Occipital lobe (tissue), 2 donors: ENCODE measurements around the gene ZGPAT. TPM values are rescaled to one million over a fixed set of nuclear protein-coding genes. Genes with fewer than 3 reads are reported as not detected.
"Not testable (repeated sequence)": the region's sequence is repeated elsewhere in the genome, so short reads cannot be mapped to it uniquely, and the experiment has no call there.

Experiments used
- DNase-seq: peaks from one replicate; lab custom pipeline; 2025; lab: John Stamatoyannopoulos, UW
- total RNA-seq: library from RNA; depleted of rRNA; stranded (reverse); fragments of >200 nt; gene quantifications from one replicate; pipeline ENCODE4 v1.2.3, GENCODE V29; 2014

The ZGPAT gene
- total RNA-seq, 1 donor from 2014 or later = 7.3 TPM

DNA sequence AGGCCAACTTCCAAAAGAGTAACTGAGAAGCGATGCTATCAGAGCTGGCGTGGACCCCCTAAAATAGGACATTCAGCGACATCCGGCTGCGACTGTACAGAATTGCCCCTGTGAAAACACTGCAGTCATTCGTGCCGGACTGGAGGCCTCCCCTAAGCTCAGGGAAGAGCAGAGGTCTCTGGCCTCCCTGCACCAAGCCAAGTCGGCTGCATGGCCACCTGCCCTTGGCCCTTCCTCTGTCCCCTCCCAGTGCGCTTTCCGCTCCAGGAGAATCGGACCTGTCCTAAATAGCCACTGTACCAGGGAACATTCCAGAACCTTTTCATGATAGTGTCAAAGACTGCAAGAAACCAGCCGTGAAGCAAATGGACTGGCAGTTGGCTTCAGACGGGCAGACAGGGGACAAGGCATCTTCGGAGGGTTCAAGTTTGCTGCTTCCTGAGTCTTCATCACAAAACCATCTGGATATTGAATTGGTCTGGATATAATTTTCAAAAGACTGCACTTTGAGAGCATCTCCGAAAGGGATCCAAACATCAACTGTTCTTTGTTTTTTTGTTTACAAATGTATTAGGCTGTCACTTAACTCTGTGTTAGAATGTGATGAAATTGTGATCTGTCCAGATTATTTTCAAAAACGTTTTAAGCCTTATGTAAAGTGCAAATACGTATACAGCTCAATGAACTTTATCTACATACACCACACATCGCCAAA is 48.3 kb downstream of the ZGPAT start:
- no peak for DNase-seq

GRCh38 chr20:63756648-63756991 is 48.8 kb downstream of the ZGPAT start:
- DNase-seq = no peak

- no peak for DNase-seq
Observed at GRCh38 chr20:63758152-63758551, 50.3 kb downstream of the ZGPAT start.

DNA sequence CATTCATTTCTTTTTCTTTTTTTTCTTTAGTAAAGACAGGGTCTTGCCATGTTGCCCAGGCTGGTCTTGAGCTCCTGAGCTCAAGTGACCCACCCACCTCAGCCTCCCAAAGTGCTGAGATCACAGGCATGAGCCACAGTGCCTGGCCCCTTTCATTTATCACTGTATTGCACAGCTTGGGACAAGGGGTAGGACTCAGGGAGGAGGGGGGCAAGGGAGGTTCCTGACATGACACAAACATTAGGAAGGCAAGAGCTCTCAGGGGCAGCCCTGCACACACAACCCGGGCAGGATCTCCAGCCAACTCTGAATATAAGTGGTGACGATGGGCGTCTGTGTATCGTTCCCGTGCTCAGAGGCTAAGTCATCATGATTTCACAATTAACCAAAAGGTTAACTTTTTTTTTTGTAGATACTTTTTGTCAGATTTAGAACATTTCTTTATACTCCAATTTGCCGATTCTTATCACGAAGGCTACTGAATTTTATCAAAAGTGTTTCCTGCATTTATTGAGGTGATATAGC is 51.6 kb downstream of the ZGPAT start:
- no peak for DNase-seq

DNA sequence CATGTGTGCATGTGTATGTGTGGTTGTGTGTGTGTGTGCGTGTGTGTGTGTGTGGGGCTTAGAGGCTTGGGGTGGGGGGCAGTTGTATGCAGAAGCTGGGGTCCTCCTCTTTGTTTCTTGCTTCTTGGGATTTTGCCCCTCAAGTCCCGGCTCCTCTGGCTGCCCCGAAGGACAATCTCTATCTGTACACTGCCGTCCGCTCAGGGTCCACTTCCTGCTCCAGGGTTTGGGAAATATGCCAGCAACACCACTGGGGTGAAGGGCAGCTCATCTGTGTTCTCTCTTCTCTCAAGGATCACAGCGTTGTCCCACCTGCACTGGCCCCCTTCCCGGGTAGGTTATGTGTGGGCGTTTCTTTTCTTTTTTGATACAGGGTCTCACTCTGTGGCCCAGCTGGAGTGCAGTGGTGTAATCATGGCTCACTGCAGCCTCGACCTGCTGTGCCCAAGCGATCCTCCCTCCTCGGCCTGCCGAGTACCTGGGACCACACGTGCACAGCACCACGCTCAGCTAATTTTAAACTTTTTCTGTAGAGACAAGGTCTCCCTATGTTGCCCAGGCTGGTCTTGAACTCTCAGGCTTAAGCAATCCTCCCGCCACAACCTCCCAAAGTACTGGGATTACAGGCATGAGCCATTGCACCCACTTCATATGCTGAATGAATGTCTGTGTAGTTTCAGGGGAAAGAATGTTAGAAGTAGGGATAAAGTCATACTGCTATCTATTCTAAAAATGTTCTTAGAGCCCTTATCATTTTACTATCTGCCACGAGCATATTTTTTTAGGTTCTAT is 57.4 kb downstream of the ZGPAT start:
- no peak for DNase-seq

DNA sequence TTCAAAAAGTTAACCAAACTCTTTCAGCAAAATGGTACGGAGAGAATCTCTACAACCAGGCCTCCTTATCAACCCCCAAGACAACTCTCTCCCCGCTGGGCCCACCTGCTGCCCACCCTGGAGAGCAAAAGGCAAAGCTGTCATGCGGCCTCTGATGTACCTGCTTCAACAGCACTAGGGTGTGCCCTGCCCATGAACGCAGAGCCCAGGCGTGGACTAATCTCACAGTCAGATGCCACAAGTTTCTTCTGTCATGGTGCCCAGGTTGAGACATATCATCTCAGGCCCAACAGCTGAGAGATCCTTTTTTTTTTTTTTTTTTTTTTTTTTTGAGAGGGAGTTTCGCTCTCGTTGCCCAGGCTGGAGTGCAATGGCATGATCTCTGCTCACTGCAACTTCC is 58.1 kb downstream of the ZGPAT start:
- no peak for DNase-seq

DNA sequence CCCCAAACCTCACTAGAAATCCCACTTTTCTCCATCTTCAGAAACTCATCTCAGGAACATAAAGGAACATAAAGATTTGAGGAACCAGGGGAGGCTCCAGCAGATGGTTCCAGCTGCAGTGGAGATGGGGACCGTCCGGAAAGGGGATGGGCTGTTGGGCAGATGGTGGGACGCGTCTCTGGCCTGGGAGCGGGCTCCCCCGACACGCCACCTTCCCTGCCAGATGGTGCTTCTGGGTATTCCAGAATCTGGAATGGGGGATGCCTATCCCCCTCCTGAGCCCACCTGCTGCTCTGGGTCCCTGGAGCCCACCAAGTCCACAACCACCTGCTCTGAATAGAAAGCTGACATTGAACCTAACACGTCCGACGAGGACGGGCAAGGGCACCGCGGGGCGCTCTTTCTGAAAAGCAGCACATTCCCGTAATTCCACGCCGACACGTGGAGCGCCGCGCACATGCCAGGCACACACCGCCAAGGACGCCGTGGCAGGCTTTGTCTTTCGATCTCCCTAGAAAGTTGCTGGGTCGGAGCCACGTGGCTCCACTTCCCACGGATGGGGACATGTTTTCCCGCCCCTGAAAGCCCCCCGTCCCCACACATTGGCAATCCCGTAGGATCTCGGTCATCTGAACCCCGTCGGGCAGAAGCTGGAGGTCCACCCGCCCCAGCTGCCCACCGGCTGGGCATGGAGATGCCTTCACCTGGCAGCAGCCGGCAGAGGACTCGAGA is 59.0 kb downstream of the ZGPAT start:
- no peak for DNase-seq

DNA sequence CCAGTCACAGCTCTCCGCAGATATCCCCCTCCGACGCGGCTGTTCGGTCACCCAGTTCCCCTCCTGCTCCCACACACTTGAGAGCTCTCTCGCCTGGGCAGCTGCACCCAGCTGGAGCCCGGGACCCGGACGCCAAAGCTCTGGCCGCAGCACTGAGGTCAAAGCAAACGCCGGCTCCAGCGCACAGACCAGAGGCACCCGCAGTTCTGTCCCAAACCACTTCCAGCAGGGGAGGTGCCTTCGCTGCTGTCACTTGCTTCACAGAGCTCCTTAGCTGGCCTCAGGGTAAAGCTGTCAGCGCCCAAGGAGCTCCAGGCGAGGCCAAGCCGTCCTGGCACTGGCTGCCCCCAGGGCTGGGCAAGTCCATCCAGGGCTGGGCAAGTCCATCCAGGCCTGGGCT is 59.6 kb downstream of the ZGPAT start:
- DNase-seq = no peak

- DNase-seq = no peak
Observed at GRCh38 chr20:63767886-63768285, 60.0 kb downstream of the ZGPAT start.

DNA sequence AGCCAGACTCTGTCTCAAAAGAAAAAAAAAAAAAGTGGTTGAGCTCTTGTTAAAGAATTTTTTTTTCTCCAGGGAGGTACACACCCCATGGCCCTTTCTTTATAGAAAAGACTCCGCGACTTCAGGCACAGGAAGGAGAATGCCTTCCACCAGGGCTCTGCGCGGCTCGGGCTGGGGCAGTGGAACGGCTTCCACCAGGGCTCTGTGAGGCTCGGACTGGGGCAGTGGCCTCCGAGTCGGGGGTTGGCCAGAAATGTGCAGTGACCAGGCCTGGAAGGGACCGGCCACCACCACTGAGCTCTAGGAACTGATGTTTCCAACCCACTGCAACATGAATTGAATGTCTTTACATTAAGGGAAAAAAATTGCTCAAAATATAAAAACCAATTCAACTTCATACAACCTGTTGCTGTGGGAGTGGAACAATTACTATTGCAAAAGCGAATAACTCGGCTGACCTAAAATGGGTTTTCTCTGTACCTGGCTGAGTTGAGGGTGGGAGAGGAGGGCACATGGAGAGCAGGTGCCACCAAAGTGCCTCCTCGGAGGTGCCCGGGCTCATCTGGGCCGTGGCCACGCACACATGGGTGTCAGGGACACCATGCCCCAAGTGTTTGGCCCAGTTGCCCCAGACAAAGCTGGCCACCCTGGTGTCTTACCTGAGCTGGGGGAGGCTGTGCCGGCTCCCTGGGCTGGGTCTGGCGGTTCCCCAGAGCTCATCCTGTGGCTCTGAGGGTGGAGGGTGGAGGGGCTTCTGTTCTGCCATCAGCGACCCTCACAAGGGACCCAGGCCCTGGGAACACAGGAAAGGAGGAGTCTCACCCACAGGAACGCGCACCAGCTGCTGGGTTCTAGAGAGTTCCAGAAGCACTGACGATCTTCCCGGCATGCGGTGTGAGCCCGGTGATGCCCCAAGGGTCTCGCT is 61.0 kb downstream of the ZGPAT start:
- DNase-seq = no peak

DNA sequence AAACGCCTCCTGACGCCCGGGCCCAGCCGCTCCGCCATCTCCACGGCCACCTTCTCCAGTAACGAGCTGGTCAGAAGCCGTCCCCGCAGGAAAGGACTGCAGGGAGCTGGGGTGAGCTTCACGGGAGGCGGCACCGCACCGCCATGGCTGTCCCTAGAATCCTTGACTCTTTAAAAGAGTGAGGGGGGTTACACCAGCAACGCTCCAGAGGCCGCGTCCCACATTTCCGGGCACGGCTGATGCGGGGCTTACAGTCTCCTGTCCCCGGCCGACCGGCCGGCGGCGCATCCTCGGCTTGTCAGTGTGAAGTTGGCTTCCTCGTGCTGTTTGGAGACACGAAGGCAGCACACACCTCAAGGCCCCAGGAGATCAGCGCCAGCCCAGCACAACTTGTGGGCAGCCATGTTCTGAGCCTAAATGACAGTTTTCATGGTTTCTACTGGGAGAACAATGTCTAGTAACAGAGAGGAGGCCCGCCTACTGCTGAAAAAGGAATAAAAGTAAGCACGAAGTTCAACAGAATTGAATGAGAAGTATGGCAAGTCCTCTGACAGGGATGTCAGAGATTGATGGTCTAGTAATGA is 62.1 kb downstream of the ZGPAT start:
- DNase-seq = no peak

GRCh38 chr20:63771046-63771707 is 63.3 kb downstream of the ZGPAT start:
- DNase-seq = no peak

GRCh38 chr20:63772781-63773518 is 65.1 kb downstream of the ZGPAT start:
- DNase-seq = no peak

DNA sequence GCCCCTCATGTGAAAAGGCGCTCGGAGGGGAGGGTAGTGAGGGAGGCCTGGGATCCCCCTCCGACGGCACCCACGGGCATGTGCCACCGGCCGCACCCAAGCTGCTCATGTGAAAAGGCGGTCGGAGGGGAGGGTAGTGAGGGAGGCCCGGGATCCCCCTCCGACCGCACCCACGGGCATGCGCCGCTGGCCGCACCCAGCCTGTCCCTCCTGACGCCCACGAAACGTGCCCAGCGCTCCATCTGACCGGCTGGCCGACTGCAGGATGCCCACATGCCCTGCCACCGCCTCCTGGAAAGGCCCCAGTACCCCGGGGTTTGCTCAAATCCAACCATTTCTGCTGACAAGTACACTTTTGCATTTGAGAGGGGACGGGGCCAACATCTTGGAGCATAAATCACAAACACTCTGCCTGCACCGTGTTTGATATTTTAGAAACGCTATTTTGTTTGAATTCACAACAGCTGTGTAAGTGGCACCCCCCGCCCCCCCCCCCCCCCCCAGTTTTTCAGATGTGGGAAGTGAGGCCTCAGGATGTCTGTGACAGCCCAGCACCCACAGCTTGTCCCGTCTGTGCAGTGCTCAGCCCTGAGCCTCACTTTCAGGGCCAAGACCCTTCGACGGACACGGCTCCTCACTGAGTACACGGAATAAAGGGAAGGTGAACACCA is 65.9 kb downstream of the ZGPAT start:
- DNase-seq = no peak

DNA sequence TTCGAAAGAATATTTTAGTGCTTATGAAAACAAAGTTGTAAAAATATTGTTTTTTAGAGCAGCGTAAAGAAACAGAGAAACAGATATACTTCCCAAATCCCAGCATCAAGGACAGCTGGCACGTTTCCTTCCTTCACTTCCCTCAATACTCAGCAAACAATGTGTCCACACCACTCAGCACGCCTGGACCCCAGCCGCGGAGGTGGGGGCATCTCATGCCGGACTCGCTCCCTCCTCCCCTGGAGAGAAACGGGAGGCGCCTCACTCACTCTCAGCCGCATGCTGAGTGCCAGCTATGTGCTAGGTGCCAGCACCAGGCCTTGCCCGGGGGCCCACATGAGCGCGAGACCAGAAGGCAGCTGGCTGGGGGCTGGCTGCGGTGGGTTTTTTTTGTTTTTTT is 66.5 kb downstream of the ZGPAT start:
- DNase-seq = no peak

GRCh38 chr20:63775096-63775978 is 67.5 kb downstream of the ZGPAT start:
- DNase-seq = no peak

- DNase-seq = not testable (repeated sequence)
Observed at GRCh38 chr20:63776875-63777274, 69.0 kb downstream of the ZGPAT start.

- DNase-seq = no peak
Observed at GRCh38 chr20:63777614-63778013, 69.8 kb downstream of the ZGPAT start.
